H1 (cell line): Measurements from ENCODE around the gene MYO1F. TPM values are rescaled to one million over a fixed set of nuclear protein-coding genes. Genes with fewer than 3 reads are reported as not detected.

Source experiments
- EGR1 ChIP-seq: IDR thresholded peaks from 2 replicates; pipeline ENCODE4 v1.6.1; 2011; ENCODE audit warnings: low read depth, low read length, borderline replicate concordance
- GTF2F1 ChIP-seq: IDR thresholded peaks from 2 replicates; pipeline ENCODE4 v1.6.1; 2012; ENCODE audit warnings: low read depth, low read length, improper control_type of control experiment, borderline replicate concordance
- HDAC6 ChIP-seq: IDR thresholded peaks from one replicate; pipeline ENCODE4 v1.7.1; 2012; ENCODE audit warnings: low read depth, mild to moderate bottlenecking, inconsistent platforms, low read length, moderate library complexity
- KDM4A ChIP-seq: IDR thresholded peaks from one replicate; pipeline ENCODE4 v1.7.1; 2012; ENCODE audit warnings: low read depth, mild to moderate bottlenecking, moderate library complexity, low read length, inconsistent platforms; ENCODE audit not compliant: severe bottlenecking
- polyA plus RNA-seq, 7 experiments: library from polyadenylated mRNA; depleted of rRNA in 3 of 7; stranded (reverse) in 5 of 7; unstranded in 2 of 7; fragments of >200 nt in 5 of 7; fragments of 200-250 nt in 2 of 7; gene quantifications; 1 replicate in 5 of 7; 2 replicates in 1 of 7; 4 replicates in 1 of 7; pipeline versions ENCODE4 v1.2.1 to v1.2.3, GENCODE V29; 2011 to 2013; ENCODE audit warnings: missing spikeins in 2 of 7, mixed read lengths in 2 of 7
- total RNA-seq: library from RNA; stranded (reverse); fragmentation: NEBNext Ultra II Directional; extraction: Animal tissue kit (Norgen Biotek cat#: 25700); gene quantifications from 2 replicates; pipeline ENCODE4 v1.2.1, GENCODE V29; 2021

Gene MYO1F
- total and polyA plus RNA-seq, 2 of the 8 experiments (the other 6 are each of a cell fraction or from before 2014, with no cell fraction given) = 1.4 to 4.6 TPM

DNA sequence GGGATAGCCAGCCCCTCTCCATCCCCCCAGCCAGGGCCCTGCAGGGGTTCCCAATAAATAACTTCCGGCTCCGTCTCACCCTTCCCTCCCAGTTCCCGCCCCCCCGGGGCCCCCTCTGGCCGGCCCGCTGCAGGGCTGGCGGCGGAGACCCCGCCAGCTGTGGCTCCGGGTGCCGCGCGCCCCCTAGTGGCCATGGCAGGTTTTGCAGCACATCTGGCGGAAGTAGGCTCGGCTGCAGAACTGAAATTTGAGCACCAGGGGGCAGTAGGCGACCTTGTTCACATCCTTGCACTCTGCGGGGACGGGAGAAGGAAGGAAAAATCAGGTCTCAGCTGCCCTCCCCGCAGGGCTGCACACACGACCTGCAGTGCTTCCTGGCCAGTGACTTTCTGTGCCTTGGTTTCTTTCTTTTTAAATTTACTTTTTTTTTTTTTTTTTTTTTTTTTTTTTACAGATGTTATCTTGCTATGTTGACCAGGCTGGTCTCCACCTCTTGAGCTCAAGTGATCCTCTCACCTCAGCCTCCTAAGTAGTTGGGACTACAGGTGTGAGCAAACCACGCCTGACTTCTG is 3.6 kb upstream of the MYO1F start (continued):
- TF ChIP-seq KDM4A (no peak), GTF2F1 (0 out of 2 replicates have a peak, but pooled peaks have one; percentile 31), EGR1 (0 out of 2 replicates have a peak, but pooled peaks have one; percentile 34), HDAC6 (no peak)
